Measurements from ENCODE around the gene SLC26A8.
A peak's percentile ranks its signal among the peaks of the same experiment; 100 is the strongest.

Gene SLC26A8

GRCh38 chr6:36023996-36024795 lies at the start of gene SLC26A8:
Gene SLC26A8 (minus strand): TSS chr6:36024641. CDS start chr6:36019707, 4,934 bp downstream.
- peak; percentile 15 for DNase-seq
- ATAC-seq = no peak

GRCh38 chr6:36073587-36073986 lies 49.1 kb upstream of the SLC26A8 start:
- no peak for ATAC-seq
- no peak for DNase-seq

GRCh38 chr6:36072681-36073080 lies 48.2 kb upstream of the SLC26A8 start:
- no peak for DNase-seq
- no peak for ATAC-seq

DNA sequence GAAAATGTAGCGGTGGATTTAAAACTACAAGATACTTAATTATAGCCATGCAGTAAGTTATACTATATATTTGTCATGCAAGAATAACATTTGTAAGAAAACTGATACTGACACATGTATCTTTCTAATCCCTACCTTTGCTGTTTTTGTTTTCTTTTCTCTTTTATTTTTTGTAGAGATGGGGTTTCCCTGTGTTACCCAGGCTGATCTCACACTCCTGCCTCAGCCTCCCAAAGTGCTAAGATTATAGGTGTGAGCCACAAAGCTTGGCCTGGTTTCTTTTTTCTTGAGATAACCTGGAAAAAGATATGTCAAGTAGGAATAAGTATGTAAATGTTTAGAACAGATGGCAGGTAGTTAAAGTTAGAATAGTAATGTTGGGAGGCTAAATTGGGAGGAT lies 47.3 kb upstream of the SLC26A8 start:
- no peak for ATAC-seq
- no peak for DNase-seq

- no peak for DNase-seq
- ATAC-seq = no peak
These were observed 46.8 kb upstream of the SLC26A8 start for GRCh38 chr6:36071281-36071680.

GRCh38 chr6:36070252-36070651 lies 45.8 kb upstream of the SLC26A8 start:
- no peak for DNase-seq
- ATAC-seq = no peak

- ATAC-seq = no peak
- no peak for DNase-seq
These were observed 45.1 kb upstream of the SLC26A8 start for GRCh38 chr6:36069573-36069972.

GRCh38 chr6:36068586-36068985 lies 44.1 kb upstream of the SLC26A8 start:
- ATAC-seq (no peak), DNase-seq (no peak)

DNA sequence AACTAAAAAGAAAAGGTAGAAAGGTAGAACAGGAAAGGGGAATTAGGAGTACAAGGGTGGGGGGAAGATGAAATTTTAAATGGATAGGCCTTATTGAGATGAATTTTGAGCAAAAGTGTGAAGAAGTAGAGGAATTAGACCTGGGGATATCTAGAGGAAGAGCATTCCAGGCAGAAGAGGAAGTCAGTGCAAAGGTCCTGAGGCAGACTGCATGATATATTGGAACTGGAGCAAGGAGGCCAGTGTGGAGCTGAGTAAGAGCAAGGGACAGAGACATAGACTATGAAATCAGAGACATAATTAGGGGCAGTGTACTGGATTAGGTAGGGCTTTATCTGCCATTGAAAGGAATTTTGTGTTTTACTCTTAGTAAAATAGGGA lies 43.6 kb upstream of the SLC26A8 start:
- DNase-seq (no peak), ATAC-seq (no peak)

DNA sequence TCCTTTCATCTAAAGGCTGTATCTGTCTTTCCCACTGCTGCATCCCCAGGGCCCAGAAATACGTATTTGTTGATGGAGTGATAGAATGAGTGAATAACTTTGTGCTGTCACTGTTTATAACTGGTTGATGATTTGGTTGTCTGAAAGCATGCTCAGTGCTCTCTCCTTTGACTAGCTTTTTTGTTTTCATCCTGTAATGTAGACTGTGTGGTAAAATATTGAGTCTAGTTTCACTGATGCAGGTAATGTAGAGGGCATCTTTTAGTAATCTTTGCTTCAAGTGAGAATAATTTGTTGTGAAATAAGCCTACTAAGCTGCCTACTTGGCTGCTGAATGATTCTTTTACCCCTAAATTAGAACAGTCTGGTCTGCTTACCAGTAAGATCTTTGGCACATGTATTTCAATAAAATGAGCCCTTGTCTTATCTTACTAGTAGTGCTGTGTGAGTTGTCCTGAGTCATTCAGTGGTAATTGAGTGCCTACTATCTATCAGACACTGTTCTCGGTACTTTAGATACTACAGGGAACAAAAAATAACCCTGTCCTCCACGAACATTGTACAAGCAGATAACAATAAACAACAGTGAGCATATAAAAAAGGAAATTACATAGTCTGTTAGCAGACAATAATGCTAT lies 43.1 kb upstream of the SLC26A8 start:
- no peak for ATAC-seq
- DNase-seq = no peak

DNA sequence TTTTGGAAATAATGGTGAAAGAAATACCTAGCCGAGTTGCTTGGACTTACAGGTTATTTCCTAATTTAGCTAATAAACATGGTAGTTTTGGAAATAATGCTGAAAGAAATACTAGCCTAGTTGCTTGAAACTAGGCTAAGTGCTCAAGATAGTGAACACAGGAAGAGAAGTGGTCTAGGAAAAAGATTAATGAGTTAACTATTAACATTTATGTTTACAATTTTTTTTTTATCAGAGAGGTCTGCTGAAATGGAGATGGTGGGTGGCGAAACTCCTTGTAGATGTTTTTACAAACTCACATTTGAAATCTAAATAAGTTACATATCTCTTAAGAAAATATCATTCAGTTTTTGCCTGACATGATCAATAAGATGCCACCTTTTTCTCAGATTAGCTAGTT lies 42.4 kb upstream of the SLC26A8 start:
- DNase-seq (no peak), ATAC-seq (no peak)

- DNase-seq (no peak), ATAC-seq (no peak)
These were observed 41.5 kb upstream of the SLC26A8 start for GRCh38 chr6:36065916-36066315.

DNA sequence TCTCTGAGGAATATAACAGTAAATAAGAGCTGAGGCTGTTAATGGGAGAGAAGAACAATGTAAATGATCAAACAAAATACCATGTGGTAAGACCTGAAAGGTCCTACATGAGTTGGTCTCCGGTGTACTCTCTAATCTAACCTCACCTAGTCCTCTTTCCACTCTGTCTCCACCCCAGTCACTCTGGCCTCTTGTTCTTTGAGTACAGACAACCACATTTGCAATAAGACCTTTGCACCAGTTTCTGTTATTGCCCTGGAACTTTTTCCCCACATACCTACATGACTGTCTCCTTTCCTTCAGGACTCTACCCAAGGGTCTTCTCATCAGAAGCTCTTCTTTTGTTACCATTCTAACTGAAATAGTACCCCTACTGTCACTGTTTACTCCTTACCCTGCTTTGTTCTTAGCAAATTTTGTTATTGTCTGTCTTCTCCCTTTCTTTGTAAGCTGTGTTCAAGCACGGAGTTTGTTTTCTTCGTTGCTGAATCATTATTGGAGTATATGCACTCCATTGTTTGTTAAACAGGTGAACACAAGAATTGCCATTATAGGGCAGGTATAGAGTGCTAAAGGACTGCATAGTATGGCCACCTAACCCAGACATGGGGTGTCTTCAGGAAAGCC lies 40.4 kb upstream of the SLC26A8 start:
- DNase-seq (no peak), ATAC-seq (peak; percentile 78)

DNA sequence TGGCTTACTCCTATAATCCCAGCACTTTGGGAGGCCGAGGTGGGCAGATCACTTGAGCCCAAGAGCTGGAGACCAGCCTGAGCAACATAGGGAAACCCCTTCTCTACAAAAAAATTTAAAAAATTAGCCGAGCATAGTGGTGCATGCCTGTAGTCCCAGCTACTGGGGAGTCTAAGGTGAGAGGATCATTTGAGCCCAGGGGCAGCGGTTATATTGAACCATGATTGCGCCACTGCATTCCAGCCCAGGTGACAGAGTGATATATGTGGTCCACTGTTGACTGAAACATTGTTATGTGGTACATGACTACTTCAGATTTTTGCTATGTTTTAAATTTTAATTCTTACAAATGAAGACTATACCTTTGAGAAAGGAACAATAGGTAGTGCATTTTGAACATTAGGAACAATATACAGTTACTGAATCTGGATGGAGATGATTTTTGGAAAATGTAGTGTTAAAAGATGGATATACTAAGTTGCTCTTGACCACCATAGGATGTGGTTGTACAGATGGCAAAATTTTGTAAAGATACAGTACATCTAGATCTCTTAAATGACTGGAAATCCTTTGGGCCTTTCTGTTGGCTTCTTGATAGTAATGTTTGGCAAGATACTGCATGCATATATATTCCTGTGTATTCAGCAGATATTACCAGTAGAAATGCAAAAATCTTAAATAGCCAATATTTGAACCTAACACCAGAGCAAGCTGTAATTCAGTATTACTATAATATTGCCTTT lies 39.0 kb upstream of the SLC26A8 start:
- ATAC-seq (no peak), DNase-seq (no peak)

DNA sequence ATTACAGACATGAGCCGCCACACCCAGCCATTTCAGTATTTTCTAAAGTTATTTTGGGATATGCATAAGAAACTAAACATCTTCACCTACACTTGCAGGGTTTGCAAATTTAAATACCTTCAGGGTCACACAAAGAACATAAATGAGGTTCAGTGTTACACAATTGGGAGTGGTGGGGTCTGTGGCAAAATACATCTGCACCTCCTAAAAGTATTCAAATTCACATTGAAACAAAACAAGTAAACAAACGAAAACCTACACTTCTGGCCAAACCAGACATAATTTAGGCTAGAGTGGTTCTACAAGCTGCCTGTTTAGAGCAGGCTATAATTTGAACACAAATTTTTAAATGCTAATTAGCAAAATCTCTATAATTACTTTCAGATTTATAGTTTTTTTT lies 37.8 kb upstream of the SLC26A8 start:
- no peak for DNase-seq
- no peak for ATAC-seq

DNA sequence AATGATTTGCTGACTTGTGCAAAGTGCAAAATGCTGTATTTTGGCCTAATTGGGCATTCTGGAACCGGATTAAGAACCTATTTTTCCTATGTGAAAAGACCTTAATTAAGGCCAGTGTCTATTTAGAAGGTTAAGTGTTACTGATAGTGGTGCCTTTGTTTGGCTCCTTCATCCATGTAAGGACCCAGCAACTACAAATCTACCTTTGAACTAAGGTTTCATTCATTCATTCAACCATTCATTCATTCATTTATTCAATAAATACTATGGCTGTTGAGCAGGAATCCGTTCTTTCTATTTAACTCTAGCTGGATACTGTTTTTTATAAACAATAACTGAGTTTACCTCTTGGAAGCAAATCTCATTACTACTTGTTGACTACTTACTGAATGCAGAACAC lies 36.8 kb upstream of the SLC26A8 start:
- ATAC-seq (no peak), DNase-seq (no peak)

DNA sequence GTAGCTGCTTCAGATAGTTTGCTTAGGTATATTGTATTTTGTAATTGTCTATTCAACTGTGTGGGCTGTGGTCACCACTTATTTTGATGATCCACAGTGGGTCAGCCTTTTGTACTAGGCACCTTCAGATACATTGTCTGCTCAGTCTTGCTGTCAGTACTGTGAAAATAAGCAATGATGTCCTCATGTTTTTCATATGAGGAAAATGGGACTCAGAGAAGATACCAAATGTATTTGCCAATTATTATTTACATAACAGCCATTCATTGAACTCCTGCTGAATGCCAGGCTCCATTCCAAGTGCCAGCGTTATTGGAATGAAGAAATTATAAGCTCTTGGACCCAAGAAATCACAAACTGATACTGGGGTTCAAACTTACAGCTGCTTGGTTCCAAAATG lies 31.7 kb upstream of the SLC26A8 start:
- ATAC-seq = no peak
- no peak for DNase-seq

DNA sequence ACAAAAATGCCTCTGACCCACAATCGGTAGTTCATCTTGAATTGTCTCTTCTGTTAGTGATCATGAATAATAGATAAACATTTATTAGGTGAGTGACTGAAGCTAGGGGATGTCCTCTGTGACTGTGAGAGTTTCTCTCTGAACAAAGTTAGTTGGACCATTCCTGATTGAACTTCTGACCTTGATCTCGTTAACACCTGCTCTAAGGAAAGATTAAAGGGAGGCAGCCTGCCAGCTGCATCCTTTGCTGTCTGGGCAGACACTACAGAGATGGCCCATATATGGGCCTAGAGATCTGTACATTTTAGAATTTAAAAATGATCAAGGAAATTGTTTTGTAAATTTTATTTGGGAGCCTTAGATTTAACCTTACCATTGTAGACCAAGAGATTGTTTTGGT lies 30.5 kb upstream of the SLC26A8 start:
- no peak for ATAC-seq
- no peak for DNase-seq

- ATAC-seq = no peak
- no peak for DNase-seq
These were observed 30.0 kb upstream of the SLC26A8 start for GRCh38 chr6:36054415-36054814.

GRCh38 chr6:36053878-36054277 lies 29.4 kb upstream of the SLC26A8 start:
- DNase-seq (no peak), ATAC-seq (no peak)

DNA sequence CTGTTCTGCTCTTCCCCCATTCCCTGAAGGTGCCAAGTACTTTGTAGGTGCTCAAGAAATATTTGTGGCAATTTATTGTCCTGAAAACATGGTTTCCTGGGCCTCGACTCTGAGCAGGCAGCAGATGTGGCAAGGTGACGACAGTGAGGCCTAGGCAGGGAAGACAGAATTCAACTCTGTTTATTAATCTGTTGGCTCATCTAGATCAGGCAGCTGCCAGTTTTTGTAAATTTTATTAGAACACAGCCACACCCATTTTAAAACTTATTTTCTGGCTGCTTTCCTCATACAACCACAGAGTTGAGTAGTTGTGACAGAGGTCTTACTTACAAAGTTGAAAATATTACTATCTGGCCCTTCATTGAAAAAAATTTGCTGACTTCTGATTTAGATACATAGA lies 27.7 kb upstream of the SLC26A8 start:
- DNase-seq = no peak
- no peak for ATAC-seq

DNA sequence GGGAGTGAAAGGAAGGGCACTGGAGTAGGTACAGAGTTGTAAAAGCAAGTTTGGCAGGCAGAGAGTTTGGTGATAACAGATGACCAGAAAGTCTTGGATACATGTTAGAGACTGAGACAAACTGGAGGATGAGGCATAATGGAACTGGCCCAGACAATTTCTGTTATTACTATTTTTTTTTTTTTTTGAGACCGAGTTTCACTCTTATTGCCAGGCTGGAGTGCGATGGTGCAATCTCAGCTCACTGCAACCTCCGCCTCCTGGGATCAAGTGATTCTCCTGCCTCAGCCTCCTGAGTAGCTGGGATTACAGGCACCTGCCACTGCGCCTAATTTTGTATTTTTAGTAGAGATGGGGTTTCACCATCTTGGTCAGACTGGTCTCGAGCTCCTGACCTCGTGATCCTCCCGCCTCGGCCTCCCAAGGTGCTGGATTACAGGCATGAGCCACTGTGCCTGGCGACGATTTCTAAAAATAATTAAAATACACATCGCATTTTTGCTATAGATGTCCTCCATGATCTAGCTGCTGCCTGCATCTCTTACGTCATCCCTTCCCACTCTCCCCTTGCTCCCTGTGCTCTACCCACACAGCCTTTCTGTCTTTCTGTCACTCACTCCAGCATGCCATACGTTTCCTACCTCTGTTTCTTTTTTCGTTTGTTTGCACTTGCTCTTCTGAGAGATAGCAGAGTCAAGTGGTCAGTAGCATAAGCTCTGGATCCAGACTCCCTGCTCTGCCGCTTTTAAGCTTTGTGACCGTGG lies 26.7 kb upstream of the SLC26A8 start:
- DNase-seq (no peak), ATAC-seq (no peak)

Data from stimulated activated naive CD8-positive, alpha-beta T cell treated with anti-CD3 and anti-CD28 coated beads, Interleukin-15, Interleukin-2, amounts not matched to agents 100 U/mL and 50 U/mL, for 24 hours (primary cell).